B cell (primary cell): ENCODE measurements around the gene HOXC4. TPM values are rescaled to one million over a fixed set of nuclear protein-coding genes. Genes with fewer than 3 reads are reported as not detected.

Experiments
- ATAC-seq: fragments of 200-7000 bp; cut with Tn5 transposase; one replicate; pipeline ENCODE4 v1.10.0; 2021; ENCODE audit warnings: low read depth, mild to moderate bottlenecking, moderate number of reproducible peaks, moderate library complexity
- CTCF ChIA-PET: fragments of 350-600 bp; sonication (Branson Sonifier 250); formaldehyde crosslinking; loops from one replicate; lab custom pipeline; 2021; ENCODE audit warnings: antibody characterized with exemption, inconsistent platforms; lab: Charles Lee
- POLR2A ChIA-PET: fragments of 350-600 bp; sonication (Branson Sonifier 250); formaldehyde crosslinking; loops from one replicate; lab custom pipeline; 2021; ENCODE audit warnings: antibody characterized with exemption; lab: Charles Lee
- DNase-seq: peaks from one replicate; pipeline ENCODE4 v3.0.0; 2013
- H2AFZ ChIP-seq: 2 replicates; pipeline ENCODE4 v1.6.1; 2012; ENCODE audit warnings: mild to moderate bottlenecking, low read depth, low read length; ENCODE audit not compliant: insufficient read depth, poor library complexity, severe bottlenecking
- H3K27ac ChIP-seq, 2 donors: 1 replicate in 1 of 2; 2 replicates in 1 of 2; pipeline ENCODE4 v1.5.1; 2012 to 2013; ENCODE audit warnings: low read length in 2 of 2, mild to moderate bottlenecking in 2 of 2, moderate library complexity in 1 of 2
- H3K27me3 ChIP-seq, 4 experiments: fragments of 200-600 bp in 1 of 4; sonication (generic) in 1 of 4; replicated peaks in 1 of 4; 1 replicate in 2 of 4; 2 replicates in 2 of 4; pipeline versions ENCODE4 v1.6.1 to v1.7.0; 2013 to 2016; ENCODE audit warnings: low read length in 3 of 4, mild to moderate bottlenecking in 2 of 4, mixed read lengths in 1 of 4, moderate library complexity in 1 of 4; ENCODE audit not compliant: insufficient read depth in 4 of 4, control insufficient read depth in 3 of 4; ENCODE audit errors: control extremely low read depth in 1 of 4
- H3K36me3 ChIP-seq, 2 experiments: replicated peaks in 1 of 2; 1 replicate in 1 of 2; 2 replicates in 1 of 2; pipeline versions ENCODE4 v1.6.1 to v1.7.1; 2013; ENCODE audit warnings: low read length in 1 of 2; ENCODE audit not compliant: insufficient read depth in 2 of 2, control insufficient read depth in 1 of 2; ENCODE audit errors: control extremely low read depth in 1 of 2, extremely low read depth in 1 of 2
- H3K4me1 ChIP-seq, 2 donors: fragments of 200-600 bp in 1 of 2; sonication (generic) in 1 of 2; 1 replicate in 1 of 2; 2 replicates in 1 of 2; pipeline versions ENCODE4 v1.5.1 to v1.6.1; 2013 to 2017; ENCODE audit warnings: low read length in 2 of 2; ENCODE audit not compliant: control insufficient read depth in 2 of 2, insufficient read depth in 2 of 2
- H3K4me2 ChIP-seq: replicated peaks from 2 replicates; pipeline ENCODE3; 2012; ENCODE audit warnings: mild to moderate bottlenecking, low read depth, low read length; ENCODE audit not compliant: poor library complexity, severe bottlenecking
- H3K4me3 ChIP-seq, 5 experiments: fragments of 200-600 bp in 1 of 5; sonication (generic) in 1 of 5; 1 replicate in 3 of 5; 2 replicates in 2 of 5; pipeline versions ENCODE4 v1.5.1 to v1.7.0; 2011 to 2016; ENCODE audit warnings: low read length in 4 of 5, mild to moderate bottlenecking in 4 of 5, low read depth in 2 of 5, control low read depth in 1 of 5, moderate library complexity in 1 of 5; ENCODE audit not compliant: insufficient read depth in 1 of 5; ENCODE audit errors: control extremely low read depth in 1 of 5, extremely low read depth in 1 of 5
- H3K79me2 ChIP-seq: fragments of 200-600 bp; sonication (generic); one replicate; pipeline ENCODE4 v1.6.0; 2016; ENCODE audit warnings: low read length; ENCODE audit not compliant: control insufficient read depth, insufficient read depth
- H3K9ac ChIP-seq: fragments of 200-600 bp; sonication (generic); 2 replicates; pipeline ENCODE4 v1.6.1; 2017; ENCODE audit warnings: mild to moderate bottlenecking, low read length, moderate library complexity
- H3K9me3 ChIP-seq, 3 donors: one replicate each; pipeline versions ENCODE4 v1.6.1 to v1.7.1; 2013; ENCODE audit warnings: low read length in 2 of 3; ENCODE audit not compliant: control insufficient read depth in 2 of 3, insufficient read depth in 1 of 3; ENCODE audit errors: control extremely low read depth in 1 of 3
- H4K20me1 ChIP-seq: 2 replicates; pipeline ENCODE4 v1.6.0; 2012; ENCODE audit warnings: mild to moderate bottlenecking, low read length; ENCODE audit not compliant: insufficient read depth, control insufficient read depth, poor library complexity, severe bottlenecking
- H3K27ac Mint-ChIP-seq: one replicate; pipeline ENCODE4 v1.8.0; 2021; ENCODE audit warnings: mixed read lengths
- H3K27me3 Mint-ChIP-seq: one replicate; pipeline ENCODE4 v1.8.0; 2021; ENCODE audit warnings: mixed read lengths
- H3K4me1 Mint-ChIP-seq: one replicate; pipeline ENCODE4 v1.8.0; 2021; ENCODE audit warnings: mixed read lengths
- H3K4me3 Mint-ChIP-seq: one replicate; pipeline ENCODE4 v1.8.0; 2021; ENCODE audit warnings: mixed read lengths
- H3K9me3 Mint-ChIP-seq: one replicate; pipeline ENCODE4 v1.8.0; 2022; ENCODE audit warnings: mixed read lengths; ENCODE audit not compliant: insufficient read depth
- EZH2 ChIP-seq: IDR thresholded peaks from 2 replicates; pipeline ENCODE4 v1.6.1; 2012; ENCODE audit warnings: borderline replicate concordance, low read depth, mild to moderate bottlenecking, moderate library complexity, low read length; ENCODE audit not compliant: insufficient read depth, poor library complexity, severe bottlenecking
- WGBS: methylation state at CpG from one replicate; pipeline ENCODE4 v1.1.5; 2013; ENCODE audit warnings: missing lambda C conversion rate; ENCODE audit not compliant: insufficient coverage; 5-methylcytosine and 5-hydroxymethylcytosine counted together
- intact Hi-C: fragments of 100-400 bp; cut with micrococcal nuclease; formaldehyde crosslinking; loops from one replicate; pipeline ENCODE4 v1.10.0; 2022
- polyA plus RNA-seq: library from polyadenylated mRNA; depleted of rRNA; stranded (reverse); fragments of >200 nt; gene quantifications from 2 replicates; pipeline ENCODE4 v1.2.3, GENCODE V29; 2012
- total RNA-seq, 2 donors: library from RNA; stranded (reverse); fragments of 120-200 nt in 1 of 2; gene quantifications; 1 replicate in 1 of 2; 2 replicates in 1 of 2; pipeline versions ENCODE4 v1.2.3 to v1.2.4, GENCODE V29; 2013 to 2022
- TF ChIP-seq, protein P1 (sequence below): fragments of 200-600 bp; IDR thresholded peaks from one replicate; pipeline ENCODE4 v1.8.0; 2022; ENCODE audit warnings: antibody characterized with exemption, mild to moderate bottlenecking

Gene HOXC4
- total and polyA plus RNA-seq, 2 donors (not counting 1 experiment from before 2014, with no cell fraction given) = 4.3 to 6.5 TPM

GRCh38 chr12:54053003-54053750, 458 bp upstream of the HOXC4 start:
- no peaks in the 10 kb centered on the region for H4K20me1 ChIP-seq
- ChIA-PET CTCF (interaction anchor here (0.8 to 4.5 kb wide), 13 partner anchors 12 to 351 kb away, joined by 3 to 37 read pairs (median 5); partner anchors contain the start of genes HOXC5 and SMUG1), POLR2A (interaction anchor here (0.6 to 1.3 kb wide), 8 partner anchors 15 to 135 kb away, joined by 3 to 8 read pairs (median 4); partner anchors contain the start of genes HOXC5, HOXC8 and SMUG1)
- ATAC-seq (peak; percentile 70), DNase-seq (peak; percentile 76)
- peaks cover 43% of the 10 kb centered on the region for H3K4me1 Mint-ChIP-seq
- H3K27ac Mint-ChIP-seq = peak overlapping the region; percentile 95
- H3K4me3 Mint-ChIP-seq = peak overlapping the region; percentile 91
- peak overlapping the region in 4 of 5 experiments; percentile 69 to 78 (median 75) for H3K4me3 ChIP-seq
- no peaks in the 10 kb centered on the region for H3K9me3 Mint-ChIP-seq
- peak overlapping the region; percentile 72 for H3K9ac ChIP-seq
- WGBS = 1% methylated on average over 9 of the region's 22 CpGs
- peaks cover 0 to 67% (median 48%) of the 10 kb centered on the region in 4 experiments for H3K27me3 ChIP-seq
- no peaks in the 10 kb centered on the region for H3K79me2 ChIP-seq
- H3K4me1 ChIP-seq = peaks cover 36 to 42% of the 10 kb centered on the region in 2 donors
- H3K27me3 Mint-ChIP-seq = peaks cover 56% of the 10 kb centered on the region
- peaks cover 0 to 31% (median 0%) of the 10 kb centered on the region in 3 donors for H3K9me3 ChIP-seq
- H2AFZ ChIP-seq = peak overlapping the region; percentile 76
- H3K27ac ChIP-seq = peak overlapping the region; percentile 83 to 88
- H3K4me2 ChIP-seq = peak overlapping the region; percentile 73
- no peak for TF ChIP-seq EZH2
- TF ChIP-seq, protein P1, sequence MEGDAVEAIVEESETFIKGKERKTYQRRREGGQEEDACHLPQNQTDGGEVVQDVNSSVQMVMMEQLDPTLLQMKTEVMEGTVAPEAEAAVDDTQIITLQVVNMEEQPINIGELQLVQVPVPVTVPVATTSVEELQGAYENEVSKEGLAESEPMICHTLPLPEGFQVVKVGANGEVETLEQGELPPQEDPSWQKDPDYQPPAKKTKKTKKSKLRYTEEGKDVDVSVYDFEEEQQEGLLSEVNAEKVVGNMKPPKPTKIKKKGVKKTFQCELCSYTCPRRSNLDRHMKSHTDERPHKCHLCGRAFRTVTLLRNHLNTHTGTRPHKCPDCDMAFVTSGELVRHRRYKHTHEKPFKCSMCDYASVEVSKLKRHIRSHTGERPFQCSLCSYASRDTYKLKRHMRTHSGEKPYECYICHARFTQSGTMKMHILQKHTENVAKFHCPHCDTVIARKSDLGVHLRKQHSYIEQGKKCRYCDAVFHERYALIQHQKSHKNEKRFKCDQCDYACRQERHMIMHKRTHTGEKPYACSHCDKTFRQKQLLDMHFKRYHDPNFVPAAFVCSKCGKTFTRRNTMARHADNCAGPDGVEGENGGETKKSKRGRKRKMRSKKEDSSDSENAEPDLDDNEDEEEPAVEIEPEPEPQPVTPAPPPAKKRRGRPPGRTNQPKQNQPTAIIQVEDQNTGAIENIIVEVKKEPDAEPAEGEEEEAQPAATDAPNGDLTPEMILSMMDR = no peak
- H3K36me3 ChIP-seq = no peaks in the 10 kb centered on the region
- intact Hi-C loops = loop anchor here (1.0 to 5.0 kb wide), 3 partner anchors 35 to 136 kb away; partner anchors contain the start of gene HOXC8
